HepG2 (cell line): ENCODE measurements around the gene IGFBP6. TPM values are rescaled to one million over a fixed set of nuclear protein-coding genes. Genes with fewer than 3 reads are reported as not detected.
A peak's percentile ranks its signal among the peaks of the same experiment; 100 is the strongest.

Experiments used
- ATAC-seq: fragments of 200-7000 bp; cut with Tn5 transposase; 3 replicates; pipeline ENCODE4 v1.9.1; 2020; ENCODE audit warnings: mild to moderate bottlenecking, moderate library complexity
- BruUV-seq: library from RNA; stranded (reverse); fragments of 400-500 nt; replicated peaks from 2 replicates; lab custom pipeline; 2021; lab: Mats Ljungman, UMichigan
- CTCF ChIA-PET: fragments of 300-600 bp; formaldehyde crosslinking; extraction: SDS; loops from one replicate; lab custom pipeline; 2021; ENCODE audit warnings: low total read pairs, inconsistent platforms, low intra/inter-chr PET ratio; lab: Yijun Ruan, JAX
- POLR2A ChIA-PET: fragments of 350-600 bp; sonication (Branson Sonifier 250); formaldehyde crosslinking; loops from one replicate; lab custom pipeline; 2020; ENCODE audit warnings: antibody characterized with exemption, inconsistent platforms; lab: Yijun Ruan, JAX
- DNase-seq: peaks from one replicate; pipeline ENCODE4 v3.0.0-alpha.2; 2015; ENCODE audit warnings: low spot score
- FAIRE-seq: peaks from 3 replicates; lab custom pipeline; 2011; peaks lifted over from hg19 to GRCh38; lab: Jason Lieb, UNC
- H2AFZ ChIP-seq: one replicate; pipeline ENCODE4 v1.6.1; 2011; ENCODE audit warnings: low read length, inconsistent platforms
- H3K27ac ChIP-seq: fragments of 300-600 bp; 3 replicates; pipeline ENCODE4 v1.8.0; 2011; ENCODE audit warnings: mixed run types, mild to moderate bottlenecking, mixed read lengths, low read length, inconsistent platforms; ENCODE audit not compliant: insufficient read depth; ENCODE audit errors: extremely low read length
- H3K27me3 ChIP-seq, 2 experiments: fragments of 200-600 bp in 1 of 2; 2 replicates in 1 of 2; 3 replicates in 1 of 2; pipeline versions ENCODE4 v1.6.0 to v1.8.0; 2011; ENCODE audit warnings: low read length in 2 of 2, mild to moderate bottlenecking in 2 of 2, moderate library complexity in 2 of 2, inconsistent platforms in 1 of 2; ENCODE audit not compliant: insufficient read depth in 2 of 2, control insufficient read depth in 1 of 2
- H3K36me3 ChIP-seq, 2 experiments: fragments of 200-600 bp in 1 of 2; replicated peaks in 1 of 2; 2 replicates in 1 of 2; 3 replicates in 1 of 2; pipeline versions ENCODE4 v1.5.1 to v1.8.0; 2011; ENCODE audit warnings: low read length in 2 of 2, inconsistent platforms in 1 of 2; ENCODE audit not compliant: insufficient read depth in 2 of 2, control insufficient read depth in 1 of 2
- H3K4me1 ChIP-seq: 2 replicates; pipeline ENCODE4 v1.5.1; 2012; ENCODE audit warnings: low read length, inconsistent platforms; ENCODE audit not compliant: insufficient read depth
- H3K4me2 ChIP-seq: 2 replicates; pipeline ENCODE4 v1.6.0; 2011; ENCODE audit warnings: low read depth, low read length, inconsistent platforms
- H3K4me3 ChIP-seq, 3 experiments: fragments of 200-600 bp in 1 of 3; sonication (generic), shearing (Covaris generic) in 1 of 3; replicated peaks in 1 of 3; 2 replicates each; pipeline ENCODE4 v1.5.1; 2011 to 2016; ENCODE audit warnings: low read length in 3 of 3, inconsistent platforms in 2 of 3, low read depth in 2 of 3, mild to moderate bottlenecking in 2 of 3, control low read depth in 1 of 3, mixed read lengths in 1 of 3; ENCODE audit not compliant: insufficient read depth in 1 of 3
- H3K79me2 ChIP-seq: one replicate; pipeline ENCODE4 v1.6.1; 2011; ENCODE audit warnings: low read length, inconsistent platforms; ENCODE audit not compliant: insufficient read depth
- H3K9ac ChIP-seq: 2 replicates; pipeline ENCODE4 v1.6.0; 2011; ENCODE audit warnings: mild to moderate bottlenecking, low read depth, low read length, inconsistent platforms; ENCODE audit not compliant: insufficient read depth
- H3K9me3 ChIP-seq: 2 replicates; pipeline ENCODE4 v1.5.1; 2012; ENCODE audit warnings: mild to moderate bottlenecking, low read length
- H4K20me1 ChIP-seq: 2 replicates; pipeline ENCODE4 v1.6.0; 2011; ENCODE audit warnings: inconsistent platforms, mild to moderate bottlenecking, low read length, moderate library complexity; ENCODE audit not compliant: insufficient read depth
- DR1 ChIP-seq: sonication (generic); formaldehyde crosslinking; IDR thresholded peaks from 2 replicates; pipeline ENCODE4 v1.8.0; 2021; ENCODE audit warnings: mild to moderate bottlenecking, missing genetic modification reagents, inconsistent platforms
- NR2F6 ChIP-seq, 2 experiments: IDR thresholded peaks; 2 replicates each; pipeline ENCODE4 v1.6.1; 2016; ENCODE audit warnings: antibody characterized with exemption in 1 of 2, mild to moderate bottlenecking in 1 of 2
- SYNCRIP ChIP-seq: fragments of 200-400 bp; formaldehyde crosslinking; IDR thresholded peaks from 2 replicates; pipeline ENCODE4 v1.6.1; 2018; ENCODE audit warnings: mild to moderate bottlenecking, low read depth, low read length; ENCODE audit not compliant: insufficient read depth
- ZNF615 ChIP-seq: sonication (generic); formaldehyde crosslinking; IDR thresholded peaks from 2 replicates; pipeline ENCODE4 v1.5.0; 2020; ENCODE audit warnings: mild to moderate bottlenecking, missing genetic modification reagents, borderline replicate concordance
- ZNF775 ChIP-seq: sonication (generic); formaldehyde crosslinking; IDR thresholded peaks from 2 replicates; pipeline ENCODE4 v1.4.0; 2020; ENCODE audit warnings: missing genetic modification reagents, mild to moderate bottlenecking, moderate library complexity, borderline replicate concordance
- ZSCAN20 ChIP-seq: sonication (generic); formaldehyde crosslinking; IDR thresholded peaks from 2 replicates; pipeline ENCODE4 v1.4.0; 2020; ENCODE audit warnings: missing genetic modification reagents, mild to moderate bottlenecking, borderline replicate concordance
- WGBS: methylation state at CpG from one replicate; pipeline ENCODE4 v1.1.6; 2017; ENCODE audit warnings: low lambda C conversion rate; 5-methylcytosine and 5-hydroxymethylcytosine counted together
- in situ Hi-C: cut with HindIII; loops from 2 replicates; pipeline ENCODE4 v1.10.0; 2017; ENCODE audit warnings: low pct_unique_long_range_greater_than_20kb; ENCODE audit not compliant: extremely low pct_ligation_motif_present
- intact Hi-C: fragments of 100-400 bp; cut with micrococcal nuclease; formaldehyde crosslinking; loops from one replicate; pipeline ENCODE4 v1.10.0; 2022; ENCODE audit not compliant: unreplicated experiment
- polyA plus RNA-seq, 8 experiments: library from polyadenylated mRNA; depleted of rRNA in 3 of 8; stranded (reverse) in 7 of 8; unstranded in 1 of 8; fragments of >200 nt; fragmentation: Illumina TruSeq in 4 of 8; extraction: Trizol in 4 of 8; gene quantifications; 2 replicates each; pipeline versions ENCODE4 v1.2.1 to v1.2.3, GENCODE V29; 2011 to 2016; ENCODE audit warnings: low read depth in 4 of 8, missing spikeins in 1 of 8, mixed read lengths in 1 of 8; ENCODE audit not compliant: insufficient read depth in 1 of 8
- total RNA-seq, 5 experiments: library from RNA; depleted of rRNA; stranded (reverse); fragments of >200 nt; fragmentation: Illumina TruSeq; extraction: Trizol; gene quantifications; 2 replicates each; pipeline ENCODE4 v1.2.3, GENCODE V29; 2016; ENCODE audit warnings: low read depth in 1 of 5
- TF ChIP-seq, protein P1 (sequence below): IDR thresholded peaks from 2 replicates; pipeline ENCODE4 v1.4.0; 2020; ENCODE audit warnings: mild to moderate bottlenecking, missing genetic modification reagents
- TF ChIP-seq, protein P2 (sequence below): sonication (generic); formaldehyde crosslinking; IDR thresholded peaks from 2 replicates; pipeline ENCODE4 v1.4.0; 2020; ENCODE audit warnings: missing genetic modification reagents
- TF ChIP-seq, protein P3 (sequence below): sonication (generic); formaldehyde crosslinking; conservative IDR thresholded peaks from 2 replicates; pipeline ENCODE4 v1.4.0; 2020; ENCODE audit warnings: missing genetic modification reagents

Gene IGFBP6
- total and polyA plus RNA-seq, 2 of the 13 experiments (the other 11 are each of a cell fraction or from before 2014, with no cell fraction given): 3.9 to 25.2 TPM

DNA sequence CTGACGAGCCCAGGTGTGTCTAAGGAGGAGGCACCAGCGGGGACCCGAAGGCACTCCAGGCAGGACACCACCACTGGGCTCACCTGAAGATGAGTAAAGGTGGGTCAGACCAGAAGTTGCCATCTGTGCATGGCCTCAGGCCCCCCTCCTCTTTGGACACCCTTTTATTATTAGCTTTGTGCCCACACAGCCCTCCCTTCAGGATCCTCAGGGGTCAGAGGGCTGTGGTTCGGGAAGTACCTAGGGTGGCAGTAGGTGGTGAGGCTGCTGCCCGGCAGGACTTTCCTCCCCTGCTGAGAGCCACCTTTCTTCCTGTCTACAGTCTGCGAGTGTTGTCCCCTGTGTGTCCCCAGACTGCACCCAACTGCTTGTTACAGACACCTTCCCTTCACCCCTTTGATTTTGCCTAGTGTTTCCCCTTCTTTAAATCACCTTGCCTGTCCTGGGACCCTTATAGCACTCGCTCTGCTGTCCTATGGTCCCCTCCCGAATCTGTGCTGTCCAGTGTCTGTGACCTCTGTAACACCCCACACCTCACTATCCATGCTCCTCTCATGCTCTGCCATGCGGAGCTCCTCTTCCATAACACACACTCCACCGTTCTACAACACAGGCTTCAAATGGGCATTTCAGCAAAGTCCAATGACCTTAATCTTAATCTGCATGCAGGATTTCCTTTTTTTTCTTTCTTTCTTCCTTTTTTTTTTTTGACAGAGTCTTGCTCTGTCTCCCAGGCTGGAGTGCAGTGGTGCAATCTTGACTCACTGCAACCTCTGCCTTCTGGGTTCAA lies 31.5 kb downstream of the IGFBP6 start:
- no peaks in the 10 kb centered on the region for H3K9me3 ChIP-seq
- H3K27ac ChIP-seq: no peak overlapping the region
- no peak overlapping the region for H3K9ac ChIP-seq
- in situ Hi-C loops (no loop called here), intact Hi-C loops (no loop called here)
- H3K27me3 ChIP-seq: no peaks in the 10 kb centered on the region
- 93% methylated on average over 9 of the region's 10 CpGs for WGBS
- peaks cover 25% of the 10 kb centered on the region for H3K4me1 ChIP-seq
- H3K36me3 ChIP-seq: peaks cover 2 to 9% of the 10 kb centered on the region in 2 experiments; a peak in 3 of 5 replicates
- no peak overlapping the region for H2AFZ ChIP-seq
- DNase-seq (no peak), ATAC-seq (no peak), FAIRE-seq (no peak)
- ChIA-PET CTCF (no interaction called here), POLR2A (interaction anchor here (1.1 to 1.5 kb wide), 2 partner anchors 26 to 50 kb away, joined by 3 read pairs; partner anchors contain the start of gene SPRYD3)
- no TSS peak for BruUV-seq
- no peaks in the 10 kb centered on the region for H3K79me2 ChIP-seq
- TF ChIP-seq ZSCAN20 (CRISPR knock-in tag) (no peak), ZNF615 (CRISPR knock-in tag) (no peak)
- no peak overlapping the region for H3K4me3 ChIP-seq
- H3K4me2 ChIP-seq: no peak overlapping the region
- H4K20me1 ChIP-seq: no peaks in the 10 kb centered on the region

DNA sequence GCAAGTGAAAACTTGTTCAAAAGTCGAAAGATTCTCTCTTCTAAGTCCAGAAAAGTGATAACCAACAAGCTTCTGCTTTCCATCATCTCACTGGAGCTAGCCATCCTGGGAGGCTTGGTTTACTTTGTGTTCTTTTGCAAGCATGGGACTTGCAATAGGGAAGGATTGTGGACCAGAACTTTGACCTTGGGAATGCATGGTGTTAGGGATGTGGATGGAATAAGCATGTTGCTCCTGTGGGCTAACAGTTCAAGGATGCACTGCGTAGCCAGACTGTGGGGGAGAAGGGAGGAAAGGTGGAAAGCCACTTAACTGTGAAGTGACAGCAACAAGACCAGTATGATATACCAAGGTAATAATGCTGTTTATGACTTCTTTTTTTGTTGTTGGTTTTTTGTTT lies 34.4 kb downstream of the IGFBP6 start:
- peak; percentile 45 for DNase-seq
- Histone ChIP-seq H3K27ac (no peak overlapping the region), H3K9ac (no peak overlapping the region), H3K4me1 (peaks cover 28% of the 10 kb centered on the region), H3K4me2 (no peak overlapping the region; the same call in 1 of the 2 replicates), H3K27me3 (no peaks in the 10 kb centered on the region), H3K4me3 (no peak overlapping the region), H3K9me3 (no peaks in the 10 kb centered on the region), H4K20me1 (no peaks in the 10 kb centered on the region), H2AFZ (no peak overlapping the region), H3K36me3 (no peaks in the 10 kb centered on the region), H3K79me2 (no peaks in the 10 kb centered on the region)
- POLR2A ChIA-PET: interaction anchor here (0.7 to 1.2 kb wide), 2 partner anchors 29 to 53 kb away, joined by 3 to 4 read pairs; partner anchors contain the start of genes SOAT2 and SPRYD3
- intact Hi-C loops (no loop called here), in situ Hi-C loops (no loop called here)
- FAIRE-seq: peak; percentile 86
- peak; percentile 78 for ATAC-seq
- 8% methylated on average over 2 of the region's 2 CpGs for WGBS
- no TSS peak for BruUV-seq
- CTCF ChIA-PET: no interaction called here
- TF ChIP-seq, protein P1, sequence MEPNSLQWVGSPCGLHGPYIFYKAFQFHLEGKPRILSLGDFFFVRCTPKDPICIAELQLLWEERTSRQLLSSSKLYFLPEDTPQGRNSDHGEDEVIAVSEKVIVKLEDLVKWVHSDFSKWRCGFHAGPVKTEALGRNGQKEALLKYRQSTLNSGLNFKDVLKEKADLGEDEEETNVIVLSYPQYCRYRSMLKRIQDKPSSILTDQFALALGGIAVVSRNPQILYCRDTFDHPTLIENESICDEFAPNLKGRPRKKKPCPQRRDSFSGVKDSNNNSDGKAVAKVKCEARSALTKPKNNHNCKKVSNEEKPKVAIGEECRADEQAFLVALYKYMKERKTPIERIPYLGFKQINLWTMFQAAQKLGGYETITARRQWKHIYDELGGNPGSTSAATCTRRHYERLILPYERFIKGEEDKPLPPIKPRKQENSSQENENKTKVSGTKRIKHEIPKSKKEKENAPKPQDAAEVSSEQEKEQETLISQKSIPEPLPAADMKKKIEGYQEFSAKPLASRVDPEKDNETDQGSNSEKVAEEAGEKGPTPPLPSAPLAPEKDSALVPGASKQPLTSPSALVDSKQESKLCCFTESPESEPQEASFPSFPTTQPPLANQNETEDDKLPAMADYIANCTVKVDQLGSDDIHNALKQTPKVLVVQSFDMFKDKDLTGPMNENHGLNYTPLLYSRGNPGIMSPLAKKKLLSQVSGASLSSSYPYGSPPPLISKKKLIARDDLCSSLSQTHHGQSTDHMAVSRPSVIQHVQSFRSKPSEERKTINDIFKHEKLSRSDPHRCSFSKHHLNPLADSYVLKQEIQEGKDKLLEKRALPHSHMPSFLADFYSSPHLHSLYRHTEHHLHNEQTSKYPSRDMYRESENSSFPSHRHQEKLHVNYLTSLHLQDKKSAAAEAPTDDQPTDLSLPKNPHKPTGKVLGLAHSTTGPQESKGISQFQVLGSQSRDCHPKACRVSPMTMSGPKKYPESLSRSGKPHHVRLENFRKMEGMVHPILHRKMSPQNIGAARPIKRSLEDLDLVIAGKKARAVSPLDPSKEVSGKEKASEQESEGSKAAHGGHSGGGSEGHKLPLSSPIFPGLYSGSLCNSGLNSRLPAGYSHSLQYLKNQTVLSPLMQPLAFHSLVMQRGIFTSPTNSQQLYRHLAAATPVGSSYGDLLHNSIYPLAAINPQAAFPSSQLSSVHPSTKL (CRISPR knock-in tag): peak; percentile 17; the same call in 1 of the 2 replicates
- TF ChIP-seq ZNF775 (CRISPR knock-in tag): no peak
- no peak for TF ChIP-seq DR1
- TF ChIP-seq, protein P2, sequence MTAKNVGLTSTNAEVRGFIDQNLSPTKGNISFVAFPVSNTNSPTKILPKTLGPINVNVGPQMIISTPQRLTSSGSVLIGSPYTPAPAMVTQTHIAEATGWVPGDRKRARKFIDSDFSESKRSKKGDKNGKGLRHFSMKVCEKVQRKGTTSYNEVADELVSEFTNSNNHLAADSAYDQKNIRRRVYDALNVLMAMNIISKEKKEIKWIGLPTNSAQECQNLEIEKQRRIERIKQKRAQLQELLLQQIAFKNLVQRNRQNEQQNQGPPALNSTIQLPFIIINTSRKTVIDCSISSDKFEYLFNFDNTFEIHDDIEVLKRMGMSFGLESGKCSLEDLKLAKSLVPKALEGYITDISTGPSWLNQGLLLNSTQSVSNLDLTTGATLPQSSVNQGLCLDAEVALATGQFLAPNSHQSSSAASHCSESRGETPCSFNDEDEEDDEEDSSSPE (CRISPR knock-in tag): no peak
- no peak for TF ChIP-seq NR2F6 (IDR thresholded peaks at IDR 0.05)
- TF ChIP-seq NR2F6 (CRISPR knock-in tag; IDR thresholded peaks at IDR 0.05): 0 out of 2 replicates have a peak, but pooled peaks have one; percentile 39
- no peak for TF ChIP-seq SYNCRIP
- TF ChIP-seq, protein P3, sequence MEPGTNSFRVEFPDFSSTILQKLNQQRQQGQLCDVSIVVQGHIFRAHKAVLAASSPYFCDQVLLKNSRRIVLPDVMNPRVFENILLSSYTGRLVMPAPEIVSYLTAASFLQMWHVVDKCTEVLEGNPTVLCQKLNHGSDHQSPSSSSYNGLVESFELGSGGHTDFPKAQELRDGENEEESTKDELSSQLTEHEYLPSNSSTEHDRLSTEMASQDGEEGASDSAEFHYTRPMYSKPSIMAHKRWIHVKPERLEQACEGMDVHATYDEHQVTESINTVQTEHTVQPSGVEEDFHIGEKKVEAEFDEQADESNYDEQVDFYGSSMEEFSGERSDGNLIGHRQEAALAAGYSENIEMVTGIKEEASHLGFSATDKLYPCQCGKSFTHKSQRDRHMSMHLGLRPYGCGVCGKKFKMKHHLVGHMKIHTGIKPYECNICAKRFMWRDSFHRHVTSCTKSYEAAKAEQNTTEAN: no peak
